AG10803 (cell line): ENCODE measurements around the gene WDR11.
A peak's percentile ranks its signal among the peaks of the same experiment; 100 is the strongest.

Experiments used
- DNase-seq: peaks from one replicate; pipeline ENCODE4 v3.0.0; 2010; ENCODE audit warnings: low read depth
- H3K4me3 ChIP-seq: 2 replicates; pipeline ENCODE4 v1.5.1; 2011; ENCODE audit warnings: mild to moderate bottlenecking, low read length, control low read depth
- TF ChIP-seq, protein P1 (sequence below): conservative IDR thresholded peaks from 2 replicates; pipeline ENCODE4 v1.5.1; 2011; ENCODE audit warnings: mild to moderate bottlenecking, low read length, control low read depth, inconsistent platforms

The WDR11 gene

DNA sequence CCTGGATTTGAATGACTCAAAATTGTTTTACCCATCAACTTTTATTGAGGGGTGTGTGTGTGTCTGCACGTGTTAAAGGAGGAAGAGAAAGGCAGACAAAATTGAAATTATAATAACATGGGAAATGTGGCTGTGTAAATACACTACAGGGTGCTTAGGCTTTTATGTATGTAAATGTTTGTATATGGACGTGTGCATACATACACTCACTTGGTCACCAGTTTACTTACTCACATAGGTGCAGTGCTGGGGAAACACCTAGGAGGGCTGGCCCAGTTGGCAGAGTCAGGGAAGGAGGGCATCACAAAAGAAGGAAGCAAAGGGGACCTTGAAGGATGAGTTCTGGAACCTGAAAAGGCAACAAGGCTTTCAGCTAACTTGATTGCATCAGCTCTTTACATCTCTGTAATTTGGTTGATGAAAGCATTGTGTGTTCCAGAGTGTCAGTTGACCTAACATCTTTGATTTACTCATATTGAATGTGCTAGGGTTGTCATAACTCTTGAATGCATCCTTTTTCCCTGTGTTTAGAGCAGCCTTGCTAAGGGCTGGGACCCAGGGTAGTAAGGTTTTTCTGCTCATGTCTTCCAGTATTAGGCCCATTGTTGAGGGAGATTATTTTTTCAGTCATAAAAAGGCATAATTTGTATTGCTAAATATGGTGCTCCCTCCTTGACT, 10.2 kb downstream of the WDR11 start:
- DNase-seq = no peak

DNA sequence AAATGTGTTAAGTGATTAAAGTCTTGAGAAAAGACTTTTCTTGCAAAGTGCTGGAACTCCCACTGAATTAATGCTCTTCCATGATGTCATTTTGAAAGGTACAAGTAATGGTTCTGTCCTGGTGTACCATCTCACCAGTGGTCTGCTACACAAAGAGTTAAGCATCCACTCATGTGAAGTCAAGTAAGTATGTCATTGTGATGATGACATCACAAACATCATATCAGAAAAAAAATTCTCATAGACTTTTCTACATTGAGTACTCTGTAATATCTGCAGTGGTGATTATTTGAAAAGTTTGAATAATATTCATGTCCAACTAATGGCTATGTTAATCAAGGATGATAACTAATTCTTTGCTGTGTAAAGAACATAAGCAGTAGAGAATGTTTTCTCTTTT, 22.6 kb downstream of the WDR11 start:
- DNase-seq = no peak
- TF ChIP-seq, protein P1, sequence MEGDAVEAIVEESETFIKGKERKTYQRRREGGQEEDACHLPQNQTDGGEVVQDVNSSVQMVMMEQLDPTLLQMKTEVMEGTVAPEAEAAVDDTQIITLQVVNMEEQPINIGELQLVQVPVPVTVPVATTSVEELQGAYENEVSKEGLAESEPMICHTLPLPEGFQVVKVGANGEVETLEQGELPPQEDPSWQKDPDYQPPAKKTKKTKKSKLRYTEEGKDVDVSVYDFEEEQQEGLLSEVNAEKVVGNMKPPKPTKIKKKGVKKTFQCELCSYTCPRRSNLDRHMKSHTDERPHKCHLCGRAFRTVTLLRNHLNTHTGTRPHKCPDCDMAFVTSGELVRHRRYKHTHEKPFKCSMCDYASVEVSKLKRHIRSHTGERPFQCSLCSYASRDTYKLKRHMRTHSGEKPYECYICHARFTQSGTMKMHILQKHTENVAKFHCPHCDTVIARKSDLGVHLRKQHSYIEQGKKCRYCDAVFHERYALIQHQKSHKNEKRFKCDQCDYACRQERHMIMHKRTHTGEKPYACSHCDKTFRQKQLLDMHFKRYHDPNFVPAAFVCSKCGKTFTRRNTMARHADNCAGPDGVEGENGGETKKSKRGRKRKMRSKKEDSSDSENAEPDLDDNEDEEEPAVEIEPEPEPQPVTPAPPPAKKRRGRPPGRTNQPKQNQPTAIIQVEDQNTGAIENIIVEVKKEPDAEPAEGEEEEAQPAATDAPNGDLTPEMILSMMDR = no peak
- H3K4me3 ChIP-seq = no peak overlapping the region

More for the DNA sequence above, 10.2 kb downstream of the WDR11 start:
- no peak overlapping the region for H3K4me3 ChIP-seq
- TF ChIP-seq, protein P1 = no peak

DNA sequence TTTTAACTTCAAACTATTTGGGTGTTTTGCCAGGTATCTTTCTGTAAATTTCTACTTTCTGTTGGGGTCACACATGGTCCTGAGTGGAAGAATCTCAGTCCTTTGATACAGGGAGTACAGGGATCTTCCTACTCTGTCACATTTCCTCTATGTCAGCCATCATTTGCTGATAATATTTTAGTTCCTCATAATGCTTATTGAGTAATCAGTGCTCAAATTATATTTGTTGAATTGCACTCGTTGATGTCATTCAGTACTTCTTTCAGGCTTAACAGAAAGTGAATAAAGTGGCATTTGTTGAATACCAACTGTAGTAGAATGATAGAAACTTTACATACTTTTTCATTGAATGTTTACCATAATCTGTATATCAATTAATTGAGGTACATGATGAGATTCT, 31.9 kb downstream of the WDR11 start:
- DNase-seq = no peak
- TF ChIP-seq, protein P1 = no peak

DNA sequence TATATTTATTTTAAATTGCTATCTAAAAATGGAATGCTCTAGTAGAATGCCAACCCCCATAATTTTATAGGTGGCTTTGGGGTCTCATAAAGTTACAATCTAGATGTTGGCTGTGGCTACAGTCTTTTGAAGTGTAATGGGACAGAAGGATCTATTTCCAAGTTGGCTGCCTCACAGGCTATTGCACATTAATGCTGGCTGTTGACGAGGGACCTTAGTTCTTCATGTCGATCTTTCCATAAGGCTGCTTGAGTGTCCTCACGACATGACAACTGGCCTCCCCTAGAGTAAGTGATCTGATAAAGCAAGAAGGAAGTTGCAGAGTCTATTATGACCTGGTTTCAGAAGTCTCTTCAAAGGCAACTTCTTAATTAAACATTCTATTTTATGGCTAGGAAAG, 36.3 kb downstream of the WDR11 start:
- TF ChIP-seq, protein P1 = no peak
- DNase-seq = no peak
- H3K4me3 ChIP-seq = no peak overlapping the region

More for the DNA sequence above, 31.9 kb downstream of the WDR11 start:
- no peak overlapping the region for H3K4me3 ChIP-seq

DNA sequence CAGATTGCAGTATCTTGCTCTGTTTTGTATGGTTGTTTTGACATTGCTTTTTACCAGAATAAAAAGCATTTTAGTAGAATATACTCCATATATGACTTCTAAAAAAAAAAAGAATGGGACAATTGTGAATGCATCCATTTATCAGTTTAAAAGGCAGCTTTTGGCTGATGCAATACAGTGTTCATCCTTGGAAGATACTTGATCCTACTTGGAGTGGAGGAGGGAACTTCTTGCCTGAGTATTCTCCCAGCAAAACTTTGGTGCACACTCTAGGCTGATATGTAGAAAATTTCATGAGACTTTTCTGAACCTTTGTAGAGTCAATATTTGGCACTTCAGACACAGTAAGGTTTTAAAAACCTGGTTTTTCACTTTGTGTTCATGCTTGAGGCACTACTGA, 40.2 kb downstream of the WDR11 start:
- TF ChIP-seq, protein P1 = no peak
- DNase-seq = peak; percentile 67
- no peak overlapping the region for H3K4me3 ChIP-seq

DNA sequence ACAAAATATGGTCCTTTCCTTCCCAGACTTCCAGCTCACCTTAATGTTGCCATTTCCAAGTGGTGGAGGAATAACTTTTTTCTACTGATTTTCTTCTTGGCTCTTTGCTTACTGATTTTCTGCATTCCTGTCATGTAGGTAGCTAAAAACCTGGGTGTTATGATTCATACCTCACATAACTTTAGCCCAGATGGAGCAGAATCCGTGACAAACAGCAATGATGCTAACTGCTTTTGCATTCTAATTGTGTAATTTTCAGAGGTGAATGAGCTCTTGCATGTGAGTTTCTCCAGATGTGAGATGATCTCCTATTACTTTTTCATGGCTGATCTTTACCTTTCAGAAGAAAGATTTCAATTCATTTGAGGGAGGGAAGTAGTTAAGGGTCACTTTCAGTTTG, 43.4 kb downstream of the WDR11 start:
- DNase-seq = no peak
- TF ChIP-seq, protein P1 = no peak
- no peak overlapping the region for H3K4me3 ChIP-seq

DNA sequence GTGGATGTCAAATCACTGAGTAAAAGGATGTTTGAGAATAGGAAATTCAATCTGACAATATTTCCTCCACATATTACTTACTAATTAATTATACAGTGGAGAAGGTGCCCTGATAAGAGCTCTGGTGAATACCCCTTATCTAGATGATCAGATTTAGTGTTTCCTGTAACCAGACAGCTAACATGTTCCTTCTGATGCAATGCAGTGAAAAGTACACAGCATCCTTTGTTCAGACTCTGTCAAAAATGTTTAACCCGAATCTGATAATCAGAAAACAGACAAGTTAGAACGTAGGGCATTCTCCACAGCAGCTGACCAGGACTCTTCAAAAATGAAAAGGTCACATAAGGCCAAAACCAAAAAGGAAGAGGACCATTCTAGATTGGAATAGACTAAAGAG, 46.2 kb downstream of the WDR11 start:
- TF ChIP-seq, protein P1 = no peak
- H3K4me3 ChIP-seq = no peak overlapping the region
- DNase-seq = peak; percentile 9
